Activated naive CD8-positive, alpha-beta T cell treated with anti-CD3 and anti-CD28 coated beads, Interleukin-2, amount 10 ng/mL, durations not matched to agents 7 days and 5 days (primary cell): ENCODE results near the gene MMAB. TPM values are rescaled to one million over a fixed set of nuclear protein-coding genes. Genes with fewer than 3 reads are reported as not detected.

ENCODE experiments used
- ATAC-seq: fragments of 150-1000 bp; cut with Tn5 transposase; one replicate; pipeline ENCODE4 v1.10.0; 2021; ENCODE audit warnings: low read depth, moderate library complexity
- POLR2A ChIA-PET: fragments of 350-600 bp; sonication (Branson Sonifier 250); formaldehyde crosslinking; loops from one replicate; lab custom pipeline; 2021; ENCODE audit warnings: antibody characterized with exemption; lab: Charles Lee
- DNase-seq: peaks from one replicate; pipeline ENCODE4 v3.0.0; 2021
- H3K27ac Mint-ChIP-seq: one replicate; pipeline ENCODE4 v1.8.0; 2022; ENCODE audit warnings: mild to moderate bottlenecking, mixed read lengths
- H3K27me3 Mint-ChIP-seq: one replicate; pipeline ENCODE4 v1.8.0; 2022; ENCODE audit warnings: mild to moderate bottlenecking, moderate library complexity, mixed read lengths
- H3K36me3 Mint-ChIP-seq: one replicate; pipeline ENCODE4 v1.8.0; 2021; ENCODE audit warnings: mild to moderate bottlenecking, mixed read lengths
- H3K4me1 Mint-ChIP-seq: one replicate; pipeline ENCODE4 v1.8.0; 2021; ENCODE audit warnings: mixed read lengths
- H3K4me3 Mint-ChIP-seq: one replicate; pipeline ENCODE4 v1.8.0; 2022; ENCODE audit warnings: mild to moderate bottlenecking, moderate library complexity, mixed read lengths
- H3K9me3 Mint-ChIP-seq: one replicate; pipeline ENCODE4 v1.8.0; 2021; ENCODE audit warnings: mixed read lengths
- total RNA-seq, 2 experiments: library from RNA; stranded (reverse); gene quantifications; one replicate each; pipeline ENCODE4 v1.2.3, GENCODE V29; 2021

MMAB gene
- total RNA-seq, 2 experiments from 2014 or later: 31.8 to 32.4 TPM

- Mint-ChIP-seq H3K4me1 (no peaks in the 10 kb centered on the region), H3K27me3 (peaks cover 3% of the 10 kb centered on the region), H3K9me3 (peaks cover 9% of the 10 kb centered on the region), H3K4me3 (no peak overlapping the region), H3K36me3 (peaks cover 12% of the 10 kb centered on the region), H3K27ac (peak overlapping the region; percentile 24)
- no peak for ATAC-seq
- DNase-seq: no peak
- POLR2A ChIA-PET: no interaction called here
Measured at GRCh38 chr12:109557805-109558204, 15.5 kb downstream of the MMAB start.

- H3K27ac Mint-ChIP-seq: no peak overlapping the region
- ATAC-seq (no peak), DNase-seq (no peak)
- peaks cover 5% of the 10 kb centered on the region for H3K9me3 Mint-ChIP-seq
- no peak overlapping the region for H3K4me3 Mint-ChIP-seq
- peaks cover 7% of the 10 kb centered on the region for H3K36me3 Mint-ChIP-seq
- H3K27me3 Mint-ChIP-seq: peaks cover 3% of the 10 kb centered on the region
- POLR2A ChIA-PET: no interaction called here
- H3K4me1 Mint-ChIP-seq: peaks cover 1% of the 10 kb centered on the region
Measured at GRCh38 chr12:109557200-109557599, 16.1 kb downstream of the MMAB start.

GRCh38 chr12:109555431-109556315 lies 17.6 kb downstream of the MMAB start:
- POLR2A ChIA-PET: no interaction called here
- ATAC-seq: no peak
- H3K27ac Mint-ChIP-seq: no peak overlapping the region

GRCh38 chr12:109554761-109555160 lies 18.5 kb downstream of the MMAB start:
- H3K4me3 Mint-ChIP-seq: no peak overlapping the region
- POLR2A ChIA-PET: interaction anchor here (0.9 kb wide), 1 partner anchor 19 kb away, joined by 4 read pairs; the partner anchor contains the start of genes MMAB and MVK
- no peak overlapping the region for H3K27ac Mint-ChIP-seq
- peaks cover 9% of the 10 kb centered on the region for H3K27me3 Mint-ChIP-seq
- DNase-seq (no peak), ATAC-seq (no peak)
- no peaks in the 10 kb centered on the region for H3K36me3 Mint-ChIP-seq
- no peaks in the 10 kb centered on the region for H3K9me3 Mint-ChIP-seq
- peaks cover 1% of the 10 kb centered on the region for H3K4me1 Mint-ChIP-seq

More at GRCh38 chr12:109555431-109556315, 17.6 kb downstream of the MMAB start:
- Mint-ChIP-seq H3K9me3 (no peaks in the 10 kb centered on the region), H3K4me3 (no peak overlapping the region), H3K36me3 (no peaks in the 10 kb centered on the region), H3K4me1 (peaks cover 1% of the 10 kb centered on the region), H3K27me3 (peaks cover 7% of the 10 kb centered on the region)
- no peak for DNase-seq

GRCh38 chr12:109553906-109554500 lies 19.3 kb downstream of the MMAB start:
- Mint-ChIP-seq H3K36me3 (no peaks in the 10 kb centered on the region), H3K9me3 (no peaks in the 10 kb centered on the region), H3K27me3 (peaks cover 13% of the 10 kb centered on the region), H3K4me1 (peaks cover 1% of the 10 kb centered on the region), H3K4me3 (no peak overlapping the region), H3K27ac (no peak overlapping the region)
- POLR2A ChIA-PET: interaction anchor here (0.9 kb wide), 1 partner anchor 20 kb away, joined by 4 read pairs; the partner anchor contains the start of genes MMAB and MVK
- DNase-seq (no peak), ATAC-seq (no peak)

GRCh38 chr12:109553483-109553882 lies 19.8 kb downstream of the MMAB start:
- H3K27me3 Mint-ChIP-seq: peaks cover 18% of the 10 kb centered on the region
- ATAC-seq (no peak), DNase-seq (no peak)
- H3K36me3 Mint-ChIP-seq: no peaks in the 10 kb centered on the region
- no peaks in the 10 kb centered on the region for H3K9me3 Mint-ChIP-seq
- H3K4me3 Mint-ChIP-seq: no peak overlapping the region
- no peak overlapping the region for H3K27ac Mint-ChIP-seq
- POLR2A ChIA-PET: no interaction called here
- H3K4me1 Mint-ChIP-seq: peaks cover 1% of the 10 kb centered on the region

GRCh38 chr12:109552971-109553370 lies 20.3 kb downstream of the MMAB start:
- POLR2A ChIA-PET: no interaction called here
- H3K36me3 Mint-ChIP-seq: no peaks in the 10 kb centered on the region

GRCh38 chr12:109551108-109551507 lies 22.2 kb downstream of the MMAB start:
- DNase-seq: no peak
- no peak overlapping the region for H3K4me3 Mint-ChIP-seq
- peaks cover 27% of the 10 kb centered on the region for H3K27me3 Mint-ChIP-seq
- no peak for ATAC-seq
- H3K4me1 Mint-ChIP-seq: peaks cover 1% of the 10 kb centered on the region
- POLR2A ChIA-PET: no interaction called here
- no peaks in the 10 kb centered on the region for H3K36me3 Mint-ChIP-seq
- no peaks in the 10 kb centered on the region for H3K9me3 Mint-ChIP-seq
- no peak overlapping the region for H3K27ac Mint-ChIP-seq

More at GRCh38 chr12:109552971-109553370, 20.3 kb downstream of the MMAB start:
- no peaks in the 10 kb centered on the region for H3K9me3 Mint-ChIP-seq
- H3K4me1 Mint-ChIP-seq: peaks cover 1% of the 10 kb centered on the region
- no peak overlapping the region for H3K27ac Mint-ChIP-seq
- peaks cover 22% of the 10 kb centered on the region for H3K27me3 Mint-ChIP-seq
- no peak for DNase-seq
- no peak for ATAC-seq
- no peak overlapping the region for H3K4me3 Mint-ChIP-seq

GRCh38 chr12:109550281-109550680 lies 23.0 kb downstream of the MMAB start:
- POLR2A ChIA-PET: no interaction called here
- no peak for ATAC-seq
- no peak overlapping the region for H3K4me3 Mint-ChIP-seq
- H3K36me3 Mint-ChIP-seq: no peaks in the 10 kb centered on the region
- H3K27ac Mint-ChIP-seq: no peak overlapping the region
- H3K27me3 Mint-ChIP-seq: peaks cover 27% of the 10 kb centered on the region
- H3K4me1 Mint-ChIP-seq: peaks cover 3% of the 10 kb centered on the region
- no peak for DNase-seq
- H3K9me3 Mint-ChIP-seq: no peaks in the 10 kb centered on the region

- Mint-ChIP-seq H3K4me1 (peaks cover 8% of the 10 kb centered on the region), H3K27me3 (peaks cover 27% of the 10 kb centered on the region), H3K27ac (no peak overlapping the region), H3K9me3 (no peaks in the 10 kb centered on the region), H3K36me3 (no peaks in the 10 kb centered on the region), H3K4me3 (no peak overlapping the region)
- DNase-seq (no peak), ATAC-seq (no peak)
- POLR2A ChIA-PET: no interaction called here
Measured at GRCh38 chr12:109549613-109550270, 23.6 kb downstream of the MMAB start.

GRCh38 chr12:109548258-109548657 lies 25.0 kb downstream of the MMAB start:
- POLR2A ChIA-PET: no interaction called here
- H3K36me3 Mint-ChIP-seq: no peaks in the 10 kb centered on the region
- no peak for ATAC-seq
- no peak overlapping the region for H3K4me3 Mint-ChIP-seq
- H3K27me3 Mint-ChIP-seq: peaks cover 25% of the 10 kb centered on the region
- H3K27ac Mint-ChIP-seq: no peak overlapping the region
- no peak for DNase-seq
- no peaks in the 10 kb centered on the region for H3K9me3 Mint-ChIP-seq
- peaks cover 9% of the 10 kb centered on the region for H3K4me1 Mint-ChIP-seq

- ATAC-seq (no peak), DNase-seq (no peak)
- H3K27ac Mint-ChIP-seq: no peak overlapping the region
- peaks cover 24% of the 10 kb centered on the region for H3K27me3 Mint-ChIP-seq
- no peak overlapping the region for H3K4me3 Mint-ChIP-seq
- no peaks in the 10 kb centered on the region for H3K36me3 Mint-ChIP-seq
- peaks cover 8% of the 10 kb centered on the region for H3K4me1 Mint-ChIP-seq
- no peaks in the 10 kb centered on the region for H3K9me3 Mint-ChIP-seq
- POLR2A ChIA-PET: no interaction called here
Measured at GRCh38 chr12:109547286-109547685, 26.0 kb downstream of the MMAB start.

- Mint-ChIP-seq H3K36me3 (no peaks in the 10 kb centered on the region), H3K4me1 (peaks cover 8% of the 10 kb centered on the region), H3K27ac (no peak overlapping the region), H3K4me3 (no peak overlapping the region), H3K9me3 (no peaks in the 10 kb centered on the region), H3K27me3 (peaks cover 20% of the 10 kb centered on the region)
- DNase-seq (no peak), ATAC-seq (no peak)
- POLR2A ChIA-PET: no interaction called here
Measured at GRCh38 chr12:109545826-109546225, 27.5 kb downstream of the MMAB start.
